GDM1 (cell line): ENCODE results near the gene NAA38.

Source experiments
- DNase-seq: peaks from one replicate; lab custom pipeline; 2025; lab: John Stamatoyannopoulos, UW

Gene NAA38

GRCh38 chr17:7852919-7853690 is 4.3 kb downstream of the NAA38 start:
- no peak for DNase-seq

DNA sequence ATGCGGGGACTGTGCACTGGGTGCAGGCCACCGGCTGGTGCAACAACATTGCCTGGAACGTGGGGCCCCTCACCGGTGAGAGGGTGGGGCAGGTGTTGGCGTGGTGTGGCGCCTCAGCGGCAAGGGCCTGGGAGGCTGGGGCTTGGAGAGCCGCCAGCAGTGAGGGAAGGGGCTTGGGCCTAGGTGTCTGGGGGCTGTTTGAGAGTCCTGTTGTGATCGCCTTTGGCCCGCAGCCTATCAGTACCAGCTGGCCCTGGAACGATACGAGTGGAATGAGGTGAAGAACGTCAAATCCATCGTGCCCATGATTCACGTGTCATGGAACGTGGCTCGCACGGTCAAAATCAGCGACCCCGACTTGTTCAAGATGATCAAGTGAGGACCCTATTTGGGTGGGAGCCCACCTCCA is 5.1 kb downstream of the NAA38 start:
- no peak for DNase-seq

DNA sequence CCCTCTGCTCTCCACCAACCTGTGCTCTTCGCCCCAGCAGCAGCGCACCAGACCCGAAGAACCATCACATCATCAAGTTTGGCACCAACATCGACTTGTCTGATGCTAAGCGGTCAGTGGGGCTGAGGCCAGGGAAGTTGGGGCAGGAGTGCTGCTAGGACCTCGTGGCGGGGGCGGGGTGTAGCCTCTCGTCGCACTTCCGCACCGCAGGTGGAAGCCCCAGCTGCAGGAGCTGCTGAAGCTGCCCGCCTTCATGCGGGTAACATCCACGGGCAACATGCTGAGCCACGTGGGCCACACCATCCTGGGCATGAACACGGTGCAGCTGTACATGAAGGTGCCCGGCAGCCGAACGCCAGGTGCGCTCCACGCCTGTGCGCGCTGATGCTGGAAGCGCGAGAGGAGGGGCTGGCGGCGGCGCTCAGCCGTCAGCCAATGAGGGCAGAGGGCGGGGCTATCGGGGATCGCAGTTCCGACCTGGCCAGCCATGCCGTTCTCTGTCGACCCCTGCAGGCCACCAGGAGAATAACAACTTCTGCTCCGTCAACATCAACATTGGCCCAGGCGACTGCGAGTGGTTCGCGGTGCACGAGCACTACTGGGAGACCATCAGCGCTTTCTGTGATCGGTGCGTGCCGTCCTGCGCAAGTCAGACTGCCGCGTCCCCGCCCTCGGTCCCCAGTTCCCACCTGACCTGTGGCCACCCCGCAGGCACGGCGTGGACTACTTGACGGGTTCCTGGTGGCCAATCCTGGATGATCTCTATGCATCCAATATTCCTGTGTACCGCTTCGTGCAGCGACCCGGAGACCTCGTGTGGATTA is 5.7 kb downstream of the NAA38 start:
- peak; percentile 79 for DNase-seq

- DNase-seq: no peak
Measured at GRCh38 chr17:7850701-7851437, 6.5 kb downstream of the NAA38 start.

DNA sequence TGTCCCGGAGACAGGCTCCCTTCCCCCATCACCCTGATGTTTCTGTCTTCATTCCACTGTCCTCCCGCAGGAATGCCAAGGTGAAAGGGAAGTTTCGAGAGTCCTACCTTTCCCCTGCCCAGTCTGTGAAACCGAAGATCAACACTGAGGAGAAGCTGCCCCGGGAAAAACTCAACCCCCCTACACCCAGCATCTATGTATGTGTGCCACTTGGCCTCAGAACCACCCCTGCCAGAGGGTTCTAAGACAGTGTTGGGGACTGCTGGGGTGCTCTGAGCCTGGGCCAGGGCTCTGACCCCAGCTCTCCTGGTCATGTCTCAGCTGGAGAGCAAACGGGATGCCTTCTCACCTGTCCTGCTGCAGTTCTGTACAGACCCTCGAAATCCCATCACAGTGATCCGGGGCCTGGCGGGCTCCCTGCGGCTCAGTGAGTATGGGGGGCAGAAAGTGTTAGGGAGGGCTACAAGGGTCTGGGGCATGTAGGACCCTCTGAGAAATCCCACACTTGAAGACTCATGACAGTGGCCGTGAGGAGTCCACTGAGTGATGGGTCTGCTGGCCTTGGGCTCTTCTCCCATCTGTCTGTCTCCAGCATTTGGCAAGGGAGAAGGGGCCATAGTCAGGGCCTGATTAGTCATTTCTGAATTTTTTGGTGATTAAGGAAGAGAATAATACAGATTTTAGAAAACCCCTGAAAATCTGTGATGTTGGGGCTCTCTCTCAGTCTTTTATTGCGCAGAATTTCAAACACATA is 7.4 kb downstream of the NAA38 start:
- DNase-seq: no peak

DNA sequence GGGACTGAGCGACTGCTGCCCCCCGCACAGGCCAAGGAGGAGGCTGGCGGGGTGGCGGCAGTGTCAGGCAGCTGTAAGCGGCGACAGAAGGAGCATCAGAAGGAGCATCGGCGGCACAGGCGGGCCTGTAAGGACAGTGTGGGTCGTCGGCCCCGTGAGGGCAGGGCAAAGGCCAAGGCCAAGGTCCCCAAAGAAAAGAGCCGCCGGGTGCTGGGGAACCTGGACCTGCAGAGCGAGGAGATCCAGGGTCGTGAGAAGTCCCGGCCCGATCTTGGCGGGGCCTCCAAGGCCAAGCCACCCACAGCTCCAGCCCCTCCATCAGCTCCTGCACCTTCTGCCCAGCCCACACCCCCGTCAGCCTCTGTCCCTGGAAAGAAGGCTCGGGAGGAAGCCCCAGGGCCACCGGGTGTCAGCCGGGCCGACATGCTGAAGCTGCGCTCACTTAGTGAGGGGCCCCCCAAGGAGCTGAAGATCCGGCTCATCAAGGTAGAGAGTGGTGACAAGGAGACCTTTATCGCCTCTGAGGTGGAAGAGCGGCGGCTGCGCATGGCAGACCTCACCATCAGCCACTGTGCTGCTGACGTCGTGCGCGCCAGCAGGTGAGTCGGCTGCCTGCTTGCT is 8.1 kb downstream of the NAA38 start:
- no peak for DNase-seq

GRCh38 chr17:7848739-7849129 is 8.6 kb downstream of the NAA38 start:
- no peak for DNase-seq

GRCh38 chr17:7848131-7848579 is 9.2 kb downstream of the NAA38 start:
- no peak for DNase-seq

GRCh38 chr17:7846765-7847661 is 10.3 kb downstream of the NAA38 start:
- DNase-seq: no peak

DNA sequence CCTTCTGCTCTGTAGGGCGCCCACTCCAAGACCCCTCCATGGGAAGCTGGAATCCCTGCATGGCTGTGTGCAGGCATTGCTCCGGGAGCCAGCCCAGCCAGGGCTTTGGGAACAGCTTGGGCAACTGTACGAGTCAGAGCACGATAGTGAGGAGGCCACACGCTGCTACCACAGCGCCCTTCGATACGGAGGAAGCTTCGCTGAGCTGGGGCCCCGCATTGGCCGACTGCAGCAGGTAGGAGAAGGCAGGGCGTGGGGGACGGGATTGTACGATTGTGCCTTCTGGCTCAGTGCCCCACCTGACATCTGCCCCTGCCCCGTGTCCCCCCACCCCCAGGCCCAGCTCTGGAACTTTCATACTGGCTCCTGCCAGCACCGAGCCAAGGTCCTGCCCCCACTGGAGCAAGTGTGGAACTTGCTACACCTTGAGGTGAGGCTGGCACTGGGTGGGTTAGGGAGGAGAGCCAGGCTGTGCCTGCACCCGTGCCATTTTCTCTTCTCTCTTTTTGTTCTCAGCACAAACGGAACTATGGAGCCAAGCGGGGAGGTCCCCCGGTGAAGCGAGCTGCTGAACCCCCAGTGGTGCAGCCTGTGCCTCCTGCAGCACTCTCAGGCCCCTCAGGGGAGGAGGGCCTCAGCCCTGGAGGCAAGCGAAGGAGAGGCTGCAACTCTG is 11.2 kb downstream of the NAA38 start:
- DNase-seq: no peak

DNA sequence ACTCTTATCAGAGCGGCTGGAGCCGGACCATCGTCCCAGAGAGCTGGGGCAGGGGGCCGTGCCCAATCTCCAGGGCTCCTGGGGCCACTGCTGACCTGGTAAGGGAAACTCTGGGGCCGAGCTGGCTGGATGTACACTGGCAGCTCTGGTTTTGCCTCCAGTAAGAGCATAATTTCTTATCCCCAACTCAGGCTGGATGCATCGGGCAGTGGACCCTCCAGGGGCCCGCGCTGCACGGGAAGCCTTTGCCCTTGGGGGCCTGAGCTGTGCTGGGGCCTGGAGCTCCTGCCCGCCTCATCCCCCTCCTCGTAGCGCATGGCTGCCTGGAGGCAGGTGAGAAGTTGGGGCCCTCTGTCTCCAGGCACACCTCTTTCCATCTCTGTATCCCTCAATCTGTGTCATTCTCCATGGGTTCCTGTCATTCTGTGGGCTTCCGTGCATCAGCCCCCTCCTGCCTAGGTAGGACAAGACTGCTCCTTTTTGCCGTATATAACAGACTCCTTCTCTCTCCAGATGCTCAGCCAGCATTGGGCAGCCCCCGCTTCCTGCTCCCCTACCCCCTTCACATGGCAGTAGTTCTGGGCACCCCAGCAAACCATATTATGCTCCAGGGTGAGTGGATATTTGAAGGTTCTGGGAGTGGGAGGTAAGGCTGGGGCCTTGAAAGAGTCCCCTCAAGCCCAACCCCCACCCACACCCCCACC is 11.8 kb downstream of the NAA38 start:
- no peak for DNase-seq

GRCh38 chr17:7844292-7845154 is 12.8 kb downstream of the NAA38 start:
- DNase-seq: peak; percentile 75

- DNase-seq: peak; percentile 71
Measured at GRCh38 chr17:7843536-7844291, 13.6 kb downstream of the NAA38 start.

GRCh38 chr17:7843257-7843535 is 14.2 kb downstream of the NAA38 start:
- no peak for DNase-seq

DNA sequence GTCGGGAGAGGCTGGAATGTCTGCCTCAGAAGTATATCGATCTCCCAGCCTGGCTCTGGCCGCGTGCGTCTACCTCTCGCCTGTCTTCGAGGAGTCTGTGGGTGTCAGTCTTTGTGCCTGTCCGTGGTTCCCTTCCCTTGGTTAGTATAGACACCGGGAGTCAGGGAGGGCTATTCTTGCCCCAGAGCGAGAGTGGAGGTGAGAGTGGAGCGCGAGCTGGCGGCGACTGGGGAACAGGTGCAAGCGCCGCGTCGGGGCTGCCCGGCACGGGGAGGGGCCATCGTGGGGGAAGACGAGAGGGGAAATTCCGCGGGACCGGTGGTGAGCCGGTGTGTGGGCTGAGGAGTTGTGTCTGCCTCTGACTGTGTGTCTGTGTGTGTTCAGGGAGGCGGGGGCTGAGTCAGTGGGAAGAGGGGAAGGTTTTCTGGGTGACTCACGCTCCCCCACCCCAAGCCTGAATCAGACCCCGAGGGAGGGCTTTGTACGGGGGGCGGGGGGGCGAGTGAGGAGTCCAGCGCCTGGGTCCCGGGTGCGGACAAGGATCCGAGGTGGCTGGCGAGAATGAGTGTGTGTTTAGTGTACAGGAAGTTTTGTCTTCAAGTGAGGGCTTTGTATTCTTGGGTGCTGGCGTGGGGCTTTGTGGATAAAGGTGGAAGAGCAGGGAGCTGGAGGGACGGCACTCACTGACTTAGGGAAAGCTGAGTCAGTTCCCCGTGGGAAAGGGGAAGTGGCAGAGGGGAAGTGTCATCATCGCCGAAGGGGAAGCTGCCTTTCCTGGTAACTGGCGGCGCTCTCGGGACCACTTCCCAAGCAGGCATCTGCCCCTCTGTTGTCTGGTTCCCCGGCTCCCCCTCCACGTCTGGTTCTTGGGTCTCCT is 14.7 kb downstream of the NAA38 start:
- peak; percentile 72 for DNase-seq

- peak; percentile 60 for DNase-seq
Measured at GRCh38 chr17:7841915-7842379, 15.4 kb downstream of the NAA38 start.
